Measurements from ENCODE around the gene MAST2. TPM values are rescaled to one million over a fixed set of nuclear protein-coding genes. Genes with fewer than 3 reads are reported as not detected.
"Not testable (repeated sequence)": the region's sequence is repeated elsewhere in the genome, so short reads cannot be mapped to it uniquely, and the experiment has no call there.

MAST2 gene
- total RNA-seq, 2 donors from 2014 or later: 9.9 TPM

DNA sequence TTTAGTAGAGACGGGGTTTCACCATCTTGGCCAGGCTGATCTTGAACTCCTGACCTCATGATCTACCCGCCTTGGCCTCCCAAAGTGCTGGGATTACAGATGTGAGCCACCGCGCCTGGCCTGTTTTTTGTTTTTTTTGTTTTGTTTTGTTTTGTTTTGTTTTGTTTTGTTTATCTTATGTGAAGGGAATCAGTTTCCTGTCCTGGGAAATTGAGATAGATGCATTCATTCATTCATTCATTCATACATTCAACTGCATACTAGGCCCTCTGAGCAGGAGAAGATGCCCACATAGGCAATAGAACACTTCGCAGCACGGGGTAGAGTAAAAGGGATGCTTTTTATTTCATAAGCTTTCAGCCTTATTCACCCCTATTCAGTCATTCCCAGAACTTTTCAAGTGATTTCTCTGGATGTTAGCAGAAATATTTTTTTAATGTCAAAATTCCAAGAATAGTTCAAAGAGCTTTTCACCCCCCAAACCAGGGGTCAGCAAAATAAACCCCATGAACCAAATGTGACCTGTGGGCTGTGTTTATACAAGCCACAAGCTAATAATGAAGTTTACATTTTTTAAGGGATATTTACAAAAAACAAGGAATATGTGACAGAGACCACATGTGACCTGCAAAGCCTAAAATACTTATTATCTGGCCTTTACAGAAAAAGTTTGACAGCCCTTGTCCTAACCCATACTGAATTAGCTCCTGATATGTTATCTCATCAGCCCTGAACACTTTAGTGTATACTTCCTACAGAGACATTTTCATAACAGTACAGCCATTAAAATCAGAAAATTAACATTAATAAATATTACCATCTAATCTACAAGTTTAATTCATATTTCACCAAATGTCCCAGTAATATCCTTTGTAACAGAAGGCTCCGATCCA, 127.1 kb downstream of the MAST2 start:
- intact Hi-C loops (cut with DNase I): no loop called here
- no peaks in the 10 kb centered on the region for H3K27me3 ChIP-seq
- WGBS, 2 donors: 95 to 97% methylated on average over 7 of the region's 7 CpGs
- no peaks in the 10 kb centered on the region for H3K36me3 ChIP-seq (replicated peaks in 1 of 2; ENCODE audit: insufficient read depth in 1 of 2, low read depth in 2 of 2)
- no peak for ATAC-seq
- no peak for TF ChIP-seq POLR2A (IDR thresholded peaks at IDR 0.05)
- TF ChIP-seq, protein P1, sequence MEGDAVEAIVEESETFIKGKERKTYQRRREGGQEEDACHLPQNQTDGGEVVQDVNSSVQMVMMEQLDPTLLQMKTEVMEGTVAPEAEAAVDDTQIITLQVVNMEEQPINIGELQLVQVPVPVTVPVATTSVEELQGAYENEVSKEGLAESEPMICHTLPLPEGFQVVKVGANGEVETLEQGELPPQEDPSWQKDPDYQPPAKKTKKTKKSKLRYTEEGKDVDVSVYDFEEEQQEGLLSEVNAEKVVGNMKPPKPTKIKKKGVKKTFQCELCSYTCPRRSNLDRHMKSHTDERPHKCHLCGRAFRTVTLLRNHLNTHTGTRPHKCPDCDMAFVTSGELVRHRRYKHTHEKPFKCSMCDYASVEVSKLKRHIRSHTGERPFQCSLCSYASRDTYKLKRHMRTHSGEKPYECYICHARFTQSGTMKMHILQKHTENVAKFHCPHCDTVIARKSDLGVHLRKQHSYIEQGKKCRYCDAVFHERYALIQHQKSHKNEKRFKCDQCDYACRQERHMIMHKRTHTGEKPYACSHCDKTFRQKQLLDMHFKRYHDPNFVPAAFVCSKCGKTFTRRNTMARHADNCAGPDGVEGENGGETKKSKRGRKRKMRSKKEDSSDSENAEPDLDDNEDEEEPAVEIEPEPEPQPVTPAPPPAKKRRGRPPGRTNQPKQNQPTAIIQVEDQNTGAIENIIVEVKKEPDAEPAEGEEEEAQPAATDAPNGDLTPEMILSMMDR (IDR thresholded peaks at IDR 0.05): no peak
- no peaks in the 10 kb centered on the region for H3K9me3 ChIP-seq
- H3K27ac ChIP-seq: no peak overlapping the region
- H3K4me1 ChIP-seq: peaks cover 18% of the 10 kb centered on the region
- DNase-seq: no peak
- H3K4me3 ChIP-seq: no peak overlapping the region

DNA sequence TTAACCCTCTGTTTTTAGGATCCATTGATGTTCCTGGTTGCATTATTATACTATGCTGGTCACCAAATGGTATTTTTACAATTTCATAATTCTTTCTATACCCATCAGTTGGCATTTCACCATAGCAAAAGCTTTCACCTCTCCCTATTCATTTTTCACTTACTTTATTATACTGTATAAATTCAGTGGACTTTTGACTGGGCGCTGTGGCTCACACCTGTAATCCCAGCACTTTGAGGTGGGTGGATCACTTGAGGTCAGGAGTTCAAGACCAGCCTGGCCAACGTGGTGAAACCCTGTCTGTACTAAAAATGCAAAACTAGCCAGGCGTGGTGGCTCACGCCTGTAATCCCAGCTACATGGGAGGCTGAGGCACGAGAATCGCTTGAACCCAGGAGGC, 128.8 kb downstream of the MAST2 start:
- H3K4me3 ChIP-seq; H3K36me3 ChIP-seq (replicated peaks in 1 of 2; ENCODE audit: insufficient read depth in 1 of 2, low read depth in 2 of 2); intact Hi-C loops (cut with DNase I); H3K27me3 ChIP-seq; H3K27ac ChIP-seq; ATAC-seq; DNase-seq; H3K9me3 ChIP-seq; H3K4me1 ChIP-seq: not testable (repeated sequence)
- 91 to 92% methylated on average over 6 of the region's 6 CpGs for WGBS, 2 donors

DNA sequence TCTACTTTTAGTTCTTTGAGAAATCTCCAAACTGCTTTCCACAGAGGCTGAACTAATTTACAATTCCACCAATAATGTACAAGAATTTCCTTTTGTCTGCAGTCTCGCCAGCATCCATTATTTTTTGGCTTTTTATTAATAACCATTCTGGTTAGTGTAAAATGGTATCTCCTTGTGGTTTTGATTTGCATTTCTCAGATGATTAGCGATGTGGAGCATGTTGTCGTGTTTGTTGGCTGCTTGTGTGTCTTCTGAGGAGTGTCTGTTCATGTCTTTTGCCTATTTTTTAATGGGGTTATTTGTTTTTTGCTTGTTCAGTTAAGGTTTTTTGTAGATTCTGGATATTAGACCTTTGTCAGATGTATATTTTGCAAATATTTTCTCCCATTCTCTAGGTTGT, 131.5 kb downstream of the MAST2 start:
- Histone ChIP-seq H3K36me3 (replicated peaks in 1 of 2; ENCODE audit: insufficient read depth in 1 of 2, low read depth in 2 of 2) (no peaks in the 10 kb centered on the region), H3K27me3 (no peaks in the 10 kb centered on the region), H3K4me1 (no peaks in the 10 kb centered on the region), H3K27ac (no peak overlapping the region), H3K9me3 (no peaks in the 10 kb centered on the region), H3K4me3 (no peak overlapping the region)
- ATAC-seq: no peak
- WGBS, 2 donors: 93 to 96% methylated on average over 3 of the region's 3 CpGs
- TF ChIP-seq, protein P1 (IDR thresholded peaks at IDR 0.05): no peak
- no peak for TF ChIP-seq POLR2A (IDR thresholded peaks at IDR 0.05)
- intact Hi-C loops (cut with DNase I): no loop called here
- DNase-seq: no peak

DNA sequence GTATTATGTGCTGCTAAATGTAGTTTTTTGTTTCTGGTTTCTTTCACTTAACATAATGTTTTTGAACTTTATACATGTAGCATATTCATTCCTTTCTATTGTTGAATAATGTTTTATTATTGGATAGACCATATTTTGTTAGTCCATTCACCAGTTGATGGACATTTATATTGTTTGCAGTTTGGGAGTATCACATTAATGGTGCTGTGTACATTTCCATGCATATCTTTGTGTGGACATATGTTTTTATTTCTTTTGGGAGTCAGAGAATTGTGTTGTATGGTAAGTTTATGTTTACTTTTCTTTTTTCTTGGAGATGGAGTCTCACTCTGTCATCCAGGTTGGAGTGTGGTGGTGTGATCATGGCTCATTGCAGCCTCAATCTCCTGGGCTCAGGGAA, 134.6 kb downstream of the MAST2 start:
- ATAC-seq: no peak
- H3K4me1 ChIP-seq: no peaks in the 10 kb centered on the region
- intact Hi-C loops (cut with DNase I): no loop called here
- no peak for TF ChIP-seq POLR2A (IDR thresholded peaks at IDR 0.05)
- TF ChIP-seq, protein P1 (IDR thresholded peaks at IDR 0.05): no peak
- no peak for DNase-seq
- no peaks in the 10 kb centered on the region for H3K27me3 ChIP-seq
- no peak overlapping the region for H3K4me3 ChIP-seq
- H3K27ac ChIP-seq: no peak overlapping the region
- no peaks in the 10 kb centered on the region for H3K9me3 ChIP-seq
- no peaks in the 10 kb centered on the region for H3K36me3 ChIP-seq (replicated peaks in 1 of 2; ENCODE audit: insufficient read depth in 1 of 2, low read depth in 2 of 2)

DNA sequence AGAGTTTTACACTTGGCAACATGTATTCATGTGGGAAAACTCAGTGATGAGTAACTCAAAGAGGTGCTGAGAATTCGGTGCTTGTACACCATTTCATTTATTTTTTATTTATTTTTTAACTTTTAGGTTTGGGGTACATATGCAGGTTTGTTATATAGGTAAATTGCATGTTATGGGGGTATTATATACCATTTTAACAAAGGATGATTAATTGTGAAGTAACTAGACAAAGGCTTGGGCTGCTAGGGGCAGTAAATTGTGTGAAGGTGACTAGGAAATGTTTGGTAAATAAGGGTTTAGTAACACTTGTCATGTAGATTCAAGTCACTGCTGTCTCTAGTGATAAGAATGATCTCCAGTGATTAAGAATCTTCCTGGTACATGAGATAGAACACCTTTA, 139.0 kb downstream of the MAST2 start:
- peaks cover 6% of the 10 kb centered on the region for H3K4me1 ChIP-seq
- ATAC-seq: no peak
- no peaks in the 10 kb centered on the region for H3K9me3 ChIP-seq
- 85 to 89% methylated on average over 1 of the region's 1 CpG for WGBS, 2 donors
- TF ChIP-seq, protein P1 (IDR thresholded peaks at IDR 0.05): no peak
- TF ChIP-seq POLR2A (IDR thresholded peaks at IDR 0.05): no peak
- no peak for DNase-seq
- no peaks in the 10 kb centered on the region for H3K36me3 ChIP-seq (replicated peaks in 1 of 2; ENCODE audit: insufficient read depth in 1 of 2, low read depth in 2 of 2)
- intact Hi-C loops (cut with DNase I): no loop called here
- no peak overlapping the region for H3K4me3 ChIP-seq
- no peak overlapping the region for H3K27ac ChIP-seq
- no peaks in the 10 kb centered on the region for H3K27me3 ChIP-seq
